H1 (cell line): ENCODE results near the gene SLC12A6. TPM values are rescaled to one million over a fixed set of nuclear protein-coding genes. Genes with fewer than 3 reads are reported as not detected.

Source experiments
- BRCA1 ChIP-seq: IDR thresholded peaks from 2 replicates; pipeline ENCODE4 v1.6.1; 2012; ENCODE audit warnings: low read depth, low read length, improper control_type of control experiment
- CHD7 ChIP-seq: fragments of 300-600 bp; sonication (generic); IDR thresholded peaks from 2 replicates; pipeline ENCODE4 v1.7.1; 2012; ENCODE audit warnings: low read length, moderate library complexity, mild to moderate bottlenecking, inconsistent platforms; ENCODE audit not compliant: insufficient replicate concordance
- polyA plus RNA-seq, 7 experiments: library from polyadenylated mRNA; depleted of rRNA in 3 of 7; stranded (reverse) in 5 of 7; unstranded in 2 of 7; fragments of >200 nt in 5 of 7; fragments of 200-250 nt in 2 of 7; gene quantifications; 1 replicate in 5 of 7; 2 replicates in 1 of 7; 4 replicates in 1 of 7; pipeline versions ENCODE4 v1.2.1 to v1.2.3, GENCODE V29; 2011 to 2013; ENCODE audit warnings: missing spikeins in 2 of 7, mixed read lengths in 2 of 7
- total RNA-seq: library from RNA; stranded (reverse); fragmentation: NEBNext Ultra II Directional; extraction: Animal tissue kit (Norgen Biotek cat#: 25700); gene quantifications from 2 replicates; pipeline ENCODE4 v1.2.1, GENCODE V29; 2021

The SLC12A6 gene
- total and polyA plus RNA-seq, 2 of the 8 experiments (the other 6 are each of a cell fraction or from before 2014, with no cell fraction given) = 9.2 to 11.1 TPM

GRCh38 chr15:34258151-34258550 is 79.4 kb downstream of the SLC12A6 start (continued):
- no peak for TF ChIP-seq CHD7
- no peak for TF ChIP-seq BRCA1
